ENCODE data around the gene MUL1. TPM values are rescaled to one million over a fixed set of nuclear protein-coding genes. Genes with fewer than 3 reads are reported as not detected.

MUL1 gene
- total RNA-seq, 1 experiment from 2014 or later: 22.8 TPM

- peaks cover 5% of the 10 kb centered on the region; the same call in 1 of the 2 replicates for H4K20me1 ChIP-seq (ENCODE audit: insufficient read depth)
- H3K27me3 ChIP-seq (ENCODE audit: insufficient read depth, low read depth): no peaks in the 10 kb centered on the region
- ChIA-PET CTCF (no interaction called here), POLR2A (ENCODE audit: unreplicated experiment) (interaction anchor here (0.6 kb wide), 1 partner anchor 27 kb away, joined by 3 read pairs; no protein-coding TSS in a partner anchor)
- H3K36me3 ChIP-seq (ENCODE audit: low read depth): no peaks in the 10 kb centered on the region
- H3F3A ChIP-seq (ENCODE audit: insufficient read depth, low read depth): peaks cover 26% of the 10 kb centered on the region; the same call in 1 of the 2 replicates
- peaks cover 40% of the 10 kb centered on the region for H3K79me2 ChIP-seq (ENCODE audit: low read depth)
- no peak overlapping the region for H3K27ac ChIP-seq
- no peaks in the 10 kb centered on the region for H3K9me2 ChIP-seq (ENCODE audit: insufficient read depth)
- BruUV-seq (replicated peaks): no TSS peak
- H3K4me1 ChIP-seq (replicated peaks; ENCODE audit: insufficient read depth): peaks cover 46% of the 10 kb centered on the region
- intact Hi-C loops (cut with micrococcal nuclease; ENCODE audit: unreplicated experiment): loop anchor here (5.0 kb wide), 1 partner anchor 106 kb away; no protein-coding TSS in a partner anchor
- no peak for DNase-seq
- TF ChIP-seq EZH2 (IDR thresholded peaks at IDR 0.05; ENCODE audit: low read depth): no peak
- TF ChIP-seq, protein P1, sequence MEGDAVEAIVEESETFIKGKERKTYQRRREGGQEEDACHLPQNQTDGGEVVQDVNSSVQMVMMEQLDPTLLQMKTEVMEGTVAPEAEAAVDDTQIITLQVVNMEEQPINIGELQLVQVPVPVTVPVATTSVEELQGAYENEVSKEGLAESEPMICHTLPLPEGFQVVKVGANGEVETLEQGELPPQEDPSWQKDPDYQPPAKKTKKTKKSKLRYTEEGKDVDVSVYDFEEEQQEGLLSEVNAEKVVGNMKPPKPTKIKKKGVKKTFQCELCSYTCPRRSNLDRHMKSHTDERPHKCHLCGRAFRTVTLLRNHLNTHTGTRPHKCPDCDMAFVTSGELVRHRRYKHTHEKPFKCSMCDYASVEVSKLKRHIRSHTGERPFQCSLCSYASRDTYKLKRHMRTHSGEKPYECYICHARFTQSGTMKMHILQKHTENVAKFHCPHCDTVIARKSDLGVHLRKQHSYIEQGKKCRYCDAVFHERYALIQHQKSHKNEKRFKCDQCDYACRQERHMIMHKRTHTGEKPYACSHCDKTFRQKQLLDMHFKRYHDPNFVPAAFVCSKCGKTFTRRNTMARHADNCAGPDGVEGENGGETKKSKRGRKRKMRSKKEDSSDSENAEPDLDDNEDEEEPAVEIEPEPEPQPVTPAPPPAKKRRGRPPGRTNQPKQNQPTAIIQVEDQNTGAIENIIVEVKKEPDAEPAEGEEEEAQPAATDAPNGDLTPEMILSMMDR (conservative IDR thresholded peaks at IDR 0.05): no peak
- H3K9me3 ChIP-seq (ENCODE audit: insufficient read depth, low read depth): no peaks in the 10 kb centered on the region
- H3K4me2 ChIP-seq: peak overlapping the region; percentile 92
- no peak overlapping the region for H2AFZ ChIP-seq
- H3K4me3 ChIP-seq: peak overlapping the region; percentile 87
Observed at GRCh38 chr1:20483098-20483832, 24.7 kb downstream of the MUL1 start.

- H3K27ac ChIP-seq: 0 out of 2 replicates have a peak overlapping the region, but pooled peaks have one; percentile 16
- peak overlapping the region; percentile 92 for H3K4me2 ChIP-seq
- no peaks in the 10 kb centered on the region for H3K36me3 ChIP-seq (ENCODE audit: low read depth)
- TF ChIP-seq, protein P1 (conservative IDR thresholded peaks at IDR 0.05): no peak
- TF ChIP-seq EZH2 (IDR thresholded peaks at IDR 0.05; ENCODE audit: low read depth): no peak
- peaks cover 48% of the 10 kb centered on the region for H3K4me1 ChIP-seq (replicated peaks; ENCODE audit: insufficient read depth)
- no peak overlapping the region; the same call in 1 of the 2 replicates for H3K4me3 ChIP-seq
- peaks cover 15% of the 10 kb centered on the region; the same call in 1 of the 2 replicates for H3F3A ChIP-seq (ENCODE audit: insufficient read depth, low read depth)
- ChIA-PET CTCF (interaction anchor here (0.6 kb wide), 3 partner anchors 39 to 1059 kb away, joined by 3 to 5 read pairs (median 4); no protein-coding TSS in a partner anchor), POLR2A (ENCODE audit: unreplicated experiment) (interaction anchor here (0.6 to 0.7 kb wide), 5 partner anchors 8 to 269 kb away, joined by 3 to 45 read pairs (median 6); no protein-coding TSS in a partner anchor)
- no TSS peak for BruUV-seq (replicated peaks)
- no peak overlapping the region for H2AFZ ChIP-seq
- H3K79me2 ChIP-seq (ENCODE audit: low read depth): peaks cover 35% of the 10 kb centered on the region
- no peaks in the 10 kb centered on the region for H3K27me3 ChIP-seq (ENCODE audit: insufficient read depth, low read depth)
- intact Hi-C loops (cut with micrococcal nuclease; ENCODE audit: unreplicated experiment): loop anchor here (5.0 kb wide), 1 partner anchor 105 kb away; no protein-coding TSS in a partner anchor
- H3K9me3 ChIP-seq (ENCODE audit: insufficient read depth, low read depth): no peaks in the 10 kb centered on the region
- peaks cover 5% of the 10 kb centered on the region; the same call in 1 of the 2 replicates for H4K20me1 ChIP-seq (ENCODE audit: insufficient read depth)
- no peaks in the 10 kb centered on the region for H3K9me2 ChIP-seq (ENCODE audit: insufficient read depth)
- DNase-seq: no peak
Observed at GRCh38 chr1:20481643-20482498, 26.1 kb downstream of the MUL1 start.
